ENCODE measurements around the gene NRG3.
"Not testable (repeated sequence)": the region's sequence is repeated elsewhere in the genome, so short reads cannot be mapped to it uniquely, and the experiment has no call there.

Gene NRG3

DNA sequence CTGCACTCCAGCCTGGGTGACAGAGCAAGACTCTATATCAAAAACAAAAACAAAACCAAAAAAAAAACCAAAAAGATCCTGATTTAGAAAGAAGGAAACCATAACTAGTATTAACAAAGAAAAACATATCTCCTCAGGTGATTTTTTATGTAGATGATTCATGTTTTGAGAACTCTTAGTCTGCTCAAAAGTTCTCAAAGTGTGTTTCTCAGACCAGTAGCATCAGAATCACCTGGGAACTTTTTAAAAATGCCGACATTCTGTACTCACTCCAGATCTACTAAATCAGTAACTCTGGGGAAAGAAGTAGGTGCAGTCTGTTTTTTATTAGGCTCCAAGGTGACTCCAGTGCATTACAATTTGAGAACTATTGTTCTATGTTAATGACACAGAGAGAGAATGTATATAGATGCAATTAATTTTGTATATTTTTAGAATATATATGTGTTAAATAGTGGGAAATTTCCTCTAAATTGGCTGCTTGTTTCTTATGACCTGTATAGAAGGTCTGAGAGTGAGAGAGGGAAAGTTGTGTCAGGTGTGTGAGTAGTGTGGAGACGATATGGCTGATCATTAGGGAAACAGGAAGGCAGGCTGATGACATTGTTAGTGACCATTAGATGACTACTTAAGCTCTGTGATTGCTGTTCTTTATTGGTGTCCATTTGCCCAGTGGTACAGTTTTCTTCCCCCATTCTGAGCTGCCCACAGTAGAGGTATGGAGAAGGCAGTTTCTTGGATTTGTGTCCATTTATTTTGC is 1075.0 kb downstream of the NRG3 start:
- no peak for DNase-seq

GRCh38 chr10:82953331-82953730 is 1078.3 kb downstream of the NRG3 start:
- DNase-seq, result peak; percentile 76

DNA sequence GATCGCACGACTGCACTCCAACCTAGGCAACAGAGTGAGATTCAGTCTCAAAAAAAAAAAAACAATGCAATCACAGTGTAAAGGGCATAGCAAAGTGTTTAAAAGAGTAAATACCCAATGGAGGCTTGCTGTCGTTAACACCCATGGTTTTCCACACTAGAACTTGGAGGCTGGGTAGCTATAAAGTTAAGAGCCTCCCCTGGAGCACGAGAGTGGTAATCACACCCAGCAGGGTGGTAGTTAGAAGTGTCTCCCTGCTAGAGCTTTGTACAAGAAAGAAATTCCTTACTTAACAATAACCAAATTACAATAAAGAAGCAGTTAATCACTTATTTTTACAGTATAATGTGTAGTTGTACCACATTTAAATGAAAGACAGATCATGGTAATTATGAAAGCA is 1078.9 kb downstream of the NRG3 start:
- DNase-seq, result no peak

GRCh38 chr10:82960421-82961060 is 1085.5 kb downstream of the NRG3 start:
- not testable (repeated sequence) for DNase-seq

DNA sequence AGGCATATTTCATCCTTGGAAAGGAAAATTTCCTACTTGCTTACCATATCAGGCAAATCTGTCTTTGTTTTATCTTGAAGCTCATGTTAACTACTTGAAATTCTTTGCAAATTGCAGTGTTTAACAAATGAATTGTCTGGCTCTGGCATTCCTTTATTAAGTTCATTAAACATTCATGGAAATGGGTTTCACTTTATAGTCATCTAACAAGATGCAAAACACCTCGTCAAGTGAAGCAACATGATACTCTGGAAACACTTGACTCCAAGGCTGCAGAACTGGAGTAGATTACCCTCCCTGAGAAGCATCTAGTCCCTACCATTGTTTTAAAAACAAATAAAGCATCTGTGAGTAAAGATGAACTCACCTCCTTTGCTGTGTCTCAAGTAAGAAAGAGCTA is 1086.9 kb downstream of the NRG3 start:
- no peak for DNase-seq

DNA sequence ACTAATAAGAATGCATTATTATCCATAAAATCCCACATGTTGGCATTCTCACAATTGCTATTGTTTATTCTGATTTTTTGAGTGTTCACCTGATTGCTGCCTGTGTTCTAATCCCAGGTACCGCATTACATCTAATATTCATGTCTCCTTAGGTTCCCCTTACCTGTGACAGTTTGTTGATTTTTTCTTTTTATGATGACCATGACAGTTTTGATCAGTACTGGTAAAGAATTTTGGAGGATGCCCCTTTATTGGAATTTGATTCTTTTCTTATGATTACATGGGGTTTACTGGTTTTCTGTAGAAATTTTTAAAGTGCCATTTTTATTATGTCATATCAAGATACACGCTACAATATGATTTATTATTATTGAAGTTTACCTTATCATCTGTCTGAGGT is 1091.1 kb downstream of the NRG3 start:
- no peak for DNase-seq

DNA sequence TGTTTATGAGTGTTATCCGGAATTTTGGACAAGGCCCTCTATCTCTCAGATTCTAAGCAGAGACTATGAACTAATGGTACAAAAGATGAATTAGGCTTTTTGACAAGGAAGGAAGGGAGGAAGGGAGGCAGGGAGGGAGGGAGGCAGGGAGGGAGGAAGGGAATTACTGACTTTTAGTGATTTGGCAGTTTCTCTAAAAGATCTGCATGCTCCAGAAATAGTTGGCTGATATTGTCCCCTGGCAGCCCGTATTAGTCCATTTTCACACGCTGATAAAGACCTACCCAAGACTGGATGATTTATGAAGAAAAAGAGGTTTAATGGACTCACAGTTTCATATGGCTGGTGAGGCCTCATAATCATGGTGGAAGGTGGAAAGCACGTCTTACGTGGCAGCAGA is 1093.5 kb downstream of the NRG3 start:
- no peak for DNase-seq

GRCh38 chr10:82969405-82969804 is 1094.4 kb downstream of the NRG3 start:
- peak; percentile 3 for DNase-seq

DNA sequence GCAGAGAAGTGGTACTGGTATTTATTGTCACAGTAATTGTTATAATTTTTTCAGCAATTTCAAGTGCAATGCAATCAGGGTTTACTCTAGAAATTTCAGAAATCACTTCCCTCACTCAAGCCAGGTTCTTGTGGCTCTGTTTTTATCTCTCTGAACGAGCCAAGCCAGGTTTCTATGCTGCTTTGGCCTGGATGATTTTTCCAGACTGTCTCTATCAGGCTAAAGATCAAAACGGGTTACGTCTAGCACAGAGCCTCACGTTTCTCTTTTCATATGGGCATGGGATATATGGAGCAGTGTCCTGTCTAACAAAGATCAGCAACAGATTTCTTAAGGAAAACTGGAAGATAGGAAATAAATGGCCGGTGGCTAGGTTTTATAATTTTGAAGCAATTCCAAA is 1105.3 kb downstream of the NRG3 start:
- no peak for DNase-seq

DNA sequence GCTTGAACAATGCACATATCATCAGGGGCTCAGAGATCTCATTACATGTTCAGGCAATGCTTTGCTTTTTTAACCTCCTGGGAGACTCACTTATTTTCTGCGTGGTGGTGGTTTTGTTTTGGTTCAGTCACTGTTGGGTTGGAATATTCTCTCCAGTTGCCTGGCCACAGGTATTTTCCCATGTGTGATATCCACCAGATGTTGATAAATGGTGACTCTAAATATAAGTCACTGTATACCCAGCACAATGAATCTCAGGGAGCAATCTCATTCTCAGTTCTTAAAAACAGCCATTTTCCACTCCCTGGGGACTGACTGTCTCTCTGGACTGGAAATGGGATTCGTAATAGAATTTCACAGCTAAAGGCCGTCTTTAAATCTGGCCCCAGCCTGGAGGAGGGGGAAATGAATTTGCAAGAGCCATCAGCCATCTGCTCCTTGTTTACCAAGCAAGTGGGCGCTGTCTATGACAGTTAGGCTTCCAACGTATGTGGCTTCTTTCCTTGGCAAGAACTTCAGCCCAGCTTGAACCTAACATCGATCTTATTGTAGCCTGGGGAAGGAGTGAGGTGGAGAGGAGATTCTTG is 1106.2 kb downstream of the NRG3 start:
- DNase-seq, result peak; percentile 87

DNA sequence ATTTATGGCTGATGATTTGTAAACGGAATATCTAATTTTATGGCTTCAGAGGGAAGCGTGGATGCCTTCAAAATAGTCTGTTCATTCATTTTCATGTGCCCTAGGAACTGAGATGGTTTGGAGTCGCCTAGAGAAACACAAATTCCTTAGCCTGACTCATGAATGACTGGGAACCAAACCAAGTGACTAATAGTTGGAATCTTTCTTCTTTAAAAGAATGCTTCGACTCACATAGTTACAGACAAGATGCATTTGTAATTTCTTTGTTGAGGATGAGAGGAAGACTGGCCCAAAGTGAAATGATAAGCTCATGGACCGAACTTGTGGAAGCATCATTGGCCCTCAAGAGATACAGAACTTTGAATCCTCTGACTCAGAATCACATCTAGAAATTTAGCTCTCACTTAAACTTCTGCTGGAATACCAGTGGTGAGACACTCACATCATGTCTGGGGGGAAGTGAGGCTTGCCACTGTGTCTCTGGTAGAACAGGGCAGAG is 1107.2 kb downstream of the NRG3 start:
- DNase-seq, result peak; percentile 42

- no peak for DNase-seq
Measured at GRCh38 chr10:82986216-82986615, 1111.2 kb downstream of the NRG3 start.

DNA sequence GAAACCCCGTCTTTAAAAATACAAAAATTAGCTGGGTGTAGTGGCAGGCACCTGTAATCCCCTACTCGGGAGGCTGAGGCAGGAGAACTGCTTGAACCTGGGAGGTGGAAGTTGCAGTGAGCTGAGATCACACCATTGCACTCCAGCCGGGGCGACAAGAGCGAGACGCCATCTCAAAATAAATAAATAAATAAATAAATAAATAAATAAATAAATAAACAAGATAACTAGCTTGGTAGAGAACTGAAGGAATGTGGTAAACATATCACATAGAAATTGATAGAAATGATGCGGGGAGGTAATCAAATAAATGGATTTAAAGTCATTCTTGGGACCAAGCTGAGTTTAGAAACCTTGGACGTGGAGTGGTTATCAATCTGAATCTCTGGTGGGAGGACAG is 1131.5 kb downstream of the NRG3 start:
- DNase-seq, result not testable (repeated sequence)

DNA sequence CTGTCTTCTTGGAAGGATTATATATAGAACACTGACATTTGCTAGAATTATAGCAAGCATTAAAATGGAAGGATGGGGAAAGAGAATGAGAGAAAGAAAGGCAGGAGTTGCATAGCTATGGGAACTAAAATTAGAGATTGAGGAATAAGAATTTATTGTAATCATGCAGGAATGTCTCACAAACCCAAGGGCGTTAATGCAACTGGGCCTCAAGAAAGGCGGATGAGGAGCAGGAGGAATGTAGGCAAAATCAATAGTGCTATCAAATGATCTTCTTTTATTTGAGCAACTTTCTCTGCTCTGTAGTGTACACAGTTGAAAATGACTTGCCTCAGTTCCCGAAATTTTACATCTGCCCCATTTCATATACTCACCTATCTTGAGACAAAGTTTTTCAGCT is 1132.5 kb downstream of the NRG3 start:
- DNase-seq, result no peak

GRCh38 chr10:83012866-83013265 is 1137.9 kb downstream of the NRG3 start:
- no peak for DNase-seq

DNA sequence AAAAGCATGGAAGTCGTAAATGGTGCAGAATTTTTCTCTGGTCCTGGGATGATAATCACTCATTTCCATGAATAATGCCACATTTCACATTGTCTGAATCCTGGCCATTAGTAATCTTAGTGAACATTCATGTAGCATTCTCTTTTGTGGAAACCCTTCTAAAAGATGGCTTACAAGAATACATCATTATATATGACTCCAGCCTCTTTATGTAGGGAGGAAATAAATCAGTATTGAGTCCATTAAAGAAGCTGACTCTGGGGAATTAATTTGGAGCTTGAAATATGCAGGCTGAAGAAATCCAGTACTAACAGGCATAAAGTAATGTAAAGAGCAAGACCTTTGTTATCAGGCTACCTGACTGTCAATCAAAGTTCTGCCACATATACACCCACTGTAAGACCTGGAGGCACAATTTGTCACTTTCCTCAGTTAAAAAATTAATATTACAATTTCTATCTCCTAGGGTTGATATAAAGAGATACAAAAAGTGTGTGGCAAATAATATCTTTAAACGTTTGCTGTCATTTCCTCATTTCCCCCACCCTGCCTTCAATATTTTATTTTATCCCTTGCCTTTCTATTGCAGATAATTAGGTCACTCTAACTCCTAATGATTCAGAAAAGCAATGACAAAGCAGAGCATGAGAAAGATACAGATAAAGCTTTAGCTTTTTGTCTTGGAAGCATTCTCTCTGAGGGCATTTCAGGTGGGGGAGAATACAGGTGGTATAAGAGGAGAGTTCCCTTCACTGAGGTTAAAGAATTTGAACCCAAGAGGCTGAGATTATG is 1142.3 kb downstream of the NRG3 start:
- no peak for DNase-seq

DNA sequence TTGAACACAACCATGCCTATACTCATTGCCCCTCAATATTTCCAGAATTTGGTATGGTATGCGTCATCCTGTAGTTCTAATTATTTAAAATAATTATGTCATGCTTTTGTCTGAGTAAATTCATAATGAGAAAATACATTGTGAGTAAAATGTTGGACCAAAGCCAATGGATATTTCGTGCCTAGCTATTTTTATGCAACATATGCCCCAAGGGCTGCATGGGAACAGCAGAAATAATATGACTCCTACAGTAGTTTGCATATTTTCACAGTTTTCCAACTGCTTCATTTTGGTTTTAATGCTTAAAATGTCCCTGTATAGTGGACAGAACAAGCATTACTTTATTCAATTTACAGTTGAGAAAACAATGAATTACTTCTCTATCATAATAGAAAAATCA is 1148.7 kb downstream of the NRG3 start:
- DNase-seq, result no peak

All from NCI-H446 treated with DMSO at 0.1 percent for 48 hours (cell line).